Measurements from ENCODE around the gene POLR1E.

DNA sequence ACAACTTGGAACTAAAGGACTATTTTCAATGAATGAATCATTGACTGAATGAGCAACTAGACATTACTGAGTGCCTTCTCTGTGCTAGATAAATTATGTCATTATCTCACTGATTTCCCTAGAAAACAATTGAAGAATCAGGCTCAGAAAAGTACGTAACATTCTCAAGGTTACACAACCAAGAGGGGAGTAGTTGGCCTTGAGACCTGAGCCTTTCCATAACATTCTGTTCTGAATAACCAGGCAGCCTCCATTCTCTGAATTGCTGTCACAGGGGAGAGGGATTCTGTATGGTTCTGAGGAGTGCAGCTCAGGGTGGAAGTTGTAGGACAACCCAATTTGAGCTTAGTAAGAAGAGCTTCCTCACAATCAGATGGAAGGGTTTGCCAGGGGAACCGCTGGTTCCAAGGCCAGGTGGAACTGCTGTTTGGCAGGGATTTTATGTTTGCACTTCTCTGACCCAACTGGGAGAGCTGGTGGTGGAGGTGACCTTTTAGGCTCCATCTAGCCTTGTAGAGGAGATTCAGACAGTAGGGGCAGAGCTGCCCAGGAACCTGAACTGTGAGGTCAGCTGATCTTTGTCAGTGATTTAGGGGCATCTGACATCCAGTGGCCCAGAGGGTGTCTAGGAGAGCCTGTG lies 16.3 kb downstream of the POLR1E start:
- TF ChIP-seq, protein P1, sequence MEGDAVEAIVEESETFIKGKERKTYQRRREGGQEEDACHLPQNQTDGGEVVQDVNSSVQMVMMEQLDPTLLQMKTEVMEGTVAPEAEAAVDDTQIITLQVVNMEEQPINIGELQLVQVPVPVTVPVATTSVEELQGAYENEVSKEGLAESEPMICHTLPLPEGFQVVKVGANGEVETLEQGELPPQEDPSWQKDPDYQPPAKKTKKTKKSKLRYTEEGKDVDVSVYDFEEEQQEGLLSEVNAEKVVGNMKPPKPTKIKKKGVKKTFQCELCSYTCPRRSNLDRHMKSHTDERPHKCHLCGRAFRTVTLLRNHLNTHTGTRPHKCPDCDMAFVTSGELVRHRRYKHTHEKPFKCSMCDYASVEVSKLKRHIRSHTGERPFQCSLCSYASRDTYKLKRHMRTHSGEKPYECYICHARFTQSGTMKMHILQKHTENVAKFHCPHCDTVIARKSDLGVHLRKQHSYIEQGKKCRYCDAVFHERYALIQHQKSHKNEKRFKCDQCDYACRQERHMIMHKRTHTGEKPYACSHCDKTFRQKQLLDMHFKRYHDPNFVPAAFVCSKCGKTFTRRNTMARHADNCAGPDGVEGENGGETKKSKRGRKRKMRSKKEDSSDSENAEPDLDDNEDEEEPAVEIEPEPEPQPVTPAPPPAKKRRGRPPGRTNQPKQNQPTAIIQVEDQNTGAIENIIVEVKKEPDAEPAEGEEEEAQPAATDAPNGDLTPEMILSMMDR (conservative IDR thresholded peaks at IDR 0.05; ENCODE audit: low read length): no peak
- TF ChIP-seq EZH2phosphoT487 (IDR thresholded peaks at IDR 0.05; ENCODE audit: borderline replicate concordance): no peak
